HS-5 (cell line): Measurements from ENCODE around the gene GSTM1.

ENCODE experiments used
- DNase-seq: peaks from one replicate; pipeline ENCODE4 v3.0.0-alpha.2; 2012; ENCODE audit warnings: low read depth

Gene GSTM1

DNA sequence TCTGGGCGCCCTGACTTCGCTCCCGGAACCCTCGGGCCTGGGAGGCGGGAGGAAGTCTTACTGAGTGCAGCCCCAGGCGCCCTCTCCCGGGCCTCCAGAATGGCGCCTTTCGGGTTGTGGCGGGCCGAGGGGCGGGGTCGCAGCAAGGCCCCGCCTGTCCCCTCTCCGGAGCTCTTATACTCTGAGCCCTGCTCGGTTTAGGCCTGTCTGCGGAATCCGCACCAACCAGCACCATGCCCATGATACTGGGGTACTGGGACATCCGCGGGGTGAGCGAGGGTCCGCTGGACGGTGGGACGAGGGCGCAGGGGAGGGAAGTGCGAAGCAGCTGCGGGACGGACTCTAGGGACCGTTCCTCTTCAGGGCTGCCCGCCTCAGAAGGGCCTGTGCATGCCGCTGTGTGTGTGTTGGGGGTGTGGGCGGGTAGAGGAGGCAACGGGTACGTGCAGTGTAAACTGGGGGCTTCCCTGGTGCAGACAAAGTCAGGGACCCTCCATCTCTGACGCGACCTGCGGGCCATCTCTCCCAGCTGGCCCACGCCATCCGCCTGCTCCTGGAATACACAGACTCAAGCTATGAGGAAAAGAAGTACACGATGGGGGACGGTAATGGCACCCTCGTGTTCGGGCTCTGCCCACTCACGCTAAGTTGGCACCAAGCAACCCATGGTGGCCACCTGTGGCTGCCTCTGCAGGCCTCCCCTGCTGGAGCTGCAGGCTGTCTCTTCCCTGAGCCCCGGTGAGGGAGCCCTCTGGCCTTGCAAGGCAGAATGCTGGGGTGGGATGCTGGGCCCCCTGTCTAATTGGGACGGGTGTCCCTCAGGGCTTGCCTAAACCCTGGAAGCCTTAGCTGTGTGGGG lies at the start of gene GSTM1:
GSTM1 (plus strand) TSS at position 177 of the 859 bp plus-strand sequence; CDS start at position 234, 57 bp downstream.
- no peak for DNase-seq

DNA sequence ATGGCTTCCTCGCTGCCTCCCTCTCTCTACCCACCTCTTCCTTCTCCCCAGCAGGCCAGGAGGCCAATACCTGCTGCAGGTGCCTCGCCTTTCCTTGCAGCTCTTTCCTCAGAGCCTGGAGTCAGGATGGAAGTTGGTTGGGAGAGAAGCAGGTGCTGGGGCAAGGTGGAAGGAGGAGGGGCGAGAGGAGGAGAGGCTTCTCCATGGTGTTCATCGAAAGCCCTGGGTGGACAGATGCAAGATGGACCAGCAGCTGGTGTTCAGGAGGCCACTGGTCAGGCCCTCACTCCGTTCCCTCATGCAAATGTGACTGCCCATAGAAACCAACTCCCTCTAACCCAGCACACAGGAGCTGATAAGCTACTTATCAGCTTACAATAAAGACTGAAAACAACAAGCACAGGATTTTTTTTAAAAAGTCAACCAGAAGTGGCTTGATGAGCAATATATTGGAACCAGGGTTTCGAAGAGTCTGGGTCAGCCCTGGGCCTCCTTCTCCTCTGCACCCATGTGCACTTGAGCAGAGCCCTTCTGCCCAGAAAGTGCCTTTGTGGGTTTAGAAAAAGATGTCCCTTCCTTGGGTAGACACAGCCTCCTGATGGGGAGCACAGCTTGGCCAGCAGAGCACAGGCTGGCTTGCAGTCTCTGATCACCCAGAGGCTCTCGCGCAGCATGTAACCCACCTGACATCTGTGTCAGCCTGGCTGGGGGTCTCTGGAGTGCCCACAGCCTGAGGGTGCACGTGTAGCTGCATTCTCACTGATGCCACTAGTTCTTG lies 48.4 kb upstream of the GSTM1 start:
- no peak for DNase-seq

DNA sequence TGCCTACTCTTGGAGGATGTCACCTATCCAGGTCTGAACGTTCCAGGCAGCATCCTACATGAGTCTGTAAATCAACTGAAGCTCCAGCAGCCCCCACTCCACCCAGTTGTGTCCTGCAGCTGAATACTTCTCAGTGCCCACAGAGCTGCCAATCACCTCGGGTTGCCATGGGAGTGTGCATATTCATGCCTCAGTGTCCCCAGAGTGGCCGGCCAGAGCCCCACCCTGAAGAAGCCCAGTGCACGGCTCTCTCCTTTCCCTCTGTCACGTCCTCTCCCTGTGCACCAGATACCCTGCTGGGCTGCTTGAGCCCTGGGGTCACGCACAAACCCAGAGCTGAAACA lies 47.8 kb upstream of the GSTM1 start:
- no peak for DNase-seq

DNA sequence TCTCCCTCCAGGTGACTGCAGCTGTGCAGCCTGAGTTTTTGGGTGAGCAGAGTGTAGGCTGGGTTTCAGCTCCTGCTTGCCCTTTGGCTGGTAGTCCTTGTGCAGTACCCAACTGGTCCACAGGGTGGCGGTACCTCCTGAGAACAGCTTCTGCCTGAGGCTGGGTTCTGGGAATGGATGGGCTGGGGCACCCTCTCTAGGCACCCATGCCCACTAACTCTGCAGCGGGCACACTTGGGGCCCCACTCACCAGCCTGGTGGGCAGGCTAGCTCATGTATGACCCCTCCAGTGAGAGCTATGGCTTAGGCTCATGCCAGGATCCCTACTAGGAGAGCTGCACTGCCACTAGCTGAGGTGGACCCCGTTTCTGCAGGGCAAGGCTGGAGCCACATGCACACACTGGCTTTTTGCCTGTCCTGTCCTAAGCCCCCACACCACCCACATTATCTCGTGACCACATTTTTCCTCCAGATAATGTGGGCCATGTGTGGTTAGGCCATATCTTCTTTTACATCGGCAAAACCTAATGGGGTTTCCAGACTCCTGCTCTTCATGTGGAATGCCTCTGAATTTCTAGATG lies 47.2 kb upstream of the GSTM1 start:
- no peak for DNase-seq

DNA sequence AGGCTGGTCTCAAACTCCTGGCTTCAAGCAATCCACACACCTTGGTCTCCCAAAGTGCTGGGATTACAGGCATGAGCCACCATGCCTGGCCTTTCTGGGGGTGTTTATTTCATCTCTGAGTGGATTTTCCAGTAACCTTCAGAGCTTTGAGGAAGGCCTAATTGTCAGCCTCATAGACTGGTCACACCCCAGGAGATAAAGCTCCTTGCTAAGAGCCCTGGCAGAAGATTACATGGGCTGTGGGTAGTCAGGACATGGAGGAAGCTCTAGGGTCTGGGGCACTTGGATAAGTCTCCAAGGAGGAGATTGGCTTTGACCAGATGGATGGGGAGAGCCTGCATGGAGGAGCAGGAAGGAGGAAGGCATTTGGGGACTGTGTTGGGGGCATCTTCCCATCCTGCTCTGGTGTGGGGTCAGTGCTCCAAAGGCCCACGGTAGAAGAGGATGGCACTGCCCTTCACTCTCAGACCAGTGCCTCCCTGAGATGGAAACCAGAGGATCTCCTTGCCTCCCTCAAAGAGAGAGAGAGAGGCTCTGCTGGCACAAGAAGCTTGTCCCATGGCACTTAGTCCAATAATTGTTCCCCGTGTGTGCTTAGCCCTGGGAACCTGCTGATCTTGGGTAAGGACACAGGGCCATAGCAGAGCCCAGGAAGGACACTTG lies 46.4 kb upstream of the GSTM1 start:
- no peak for DNase-seq

DNA sequence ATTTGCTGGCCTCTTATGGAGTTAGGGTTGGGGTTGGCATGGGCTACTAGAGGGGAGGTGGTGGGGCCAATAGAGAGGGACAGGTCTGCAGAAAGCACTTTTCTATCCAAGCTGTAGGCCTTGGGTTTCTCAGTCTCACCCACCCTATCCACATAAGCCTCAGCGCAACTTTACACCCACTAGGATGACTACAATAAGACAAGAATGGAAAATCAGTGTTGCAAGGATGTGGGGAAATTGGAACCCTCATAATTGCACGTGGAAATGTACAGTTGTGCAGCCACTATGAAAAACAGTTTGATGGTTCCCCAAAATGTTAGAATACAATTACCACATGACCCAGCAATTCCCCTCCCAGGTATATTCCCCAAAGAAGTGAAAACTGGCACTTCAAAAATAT lies 45.8 kb upstream of the GSTM1 start:
- DNase-seq = no peak

DNA sequence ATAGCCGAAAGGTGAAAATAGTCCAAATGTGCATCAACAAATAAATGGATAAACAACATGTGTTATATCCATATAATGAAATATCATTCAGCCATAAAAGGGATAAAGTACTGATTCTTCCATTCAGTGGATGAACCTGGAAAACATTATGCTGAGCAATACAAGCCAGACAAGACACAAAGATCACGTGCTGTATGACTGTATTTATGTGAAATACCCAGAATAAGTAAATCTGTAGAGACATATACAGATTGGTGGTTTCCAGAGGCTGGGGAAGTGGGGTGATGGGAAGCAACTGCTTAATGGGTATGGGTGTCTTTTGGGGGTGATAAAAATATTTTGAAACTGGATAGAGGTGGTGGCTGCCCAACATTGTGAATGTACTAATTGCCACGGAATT lies 45.0 kb upstream of the GSTM1 start:
- no peak for DNase-seq

DNA sequence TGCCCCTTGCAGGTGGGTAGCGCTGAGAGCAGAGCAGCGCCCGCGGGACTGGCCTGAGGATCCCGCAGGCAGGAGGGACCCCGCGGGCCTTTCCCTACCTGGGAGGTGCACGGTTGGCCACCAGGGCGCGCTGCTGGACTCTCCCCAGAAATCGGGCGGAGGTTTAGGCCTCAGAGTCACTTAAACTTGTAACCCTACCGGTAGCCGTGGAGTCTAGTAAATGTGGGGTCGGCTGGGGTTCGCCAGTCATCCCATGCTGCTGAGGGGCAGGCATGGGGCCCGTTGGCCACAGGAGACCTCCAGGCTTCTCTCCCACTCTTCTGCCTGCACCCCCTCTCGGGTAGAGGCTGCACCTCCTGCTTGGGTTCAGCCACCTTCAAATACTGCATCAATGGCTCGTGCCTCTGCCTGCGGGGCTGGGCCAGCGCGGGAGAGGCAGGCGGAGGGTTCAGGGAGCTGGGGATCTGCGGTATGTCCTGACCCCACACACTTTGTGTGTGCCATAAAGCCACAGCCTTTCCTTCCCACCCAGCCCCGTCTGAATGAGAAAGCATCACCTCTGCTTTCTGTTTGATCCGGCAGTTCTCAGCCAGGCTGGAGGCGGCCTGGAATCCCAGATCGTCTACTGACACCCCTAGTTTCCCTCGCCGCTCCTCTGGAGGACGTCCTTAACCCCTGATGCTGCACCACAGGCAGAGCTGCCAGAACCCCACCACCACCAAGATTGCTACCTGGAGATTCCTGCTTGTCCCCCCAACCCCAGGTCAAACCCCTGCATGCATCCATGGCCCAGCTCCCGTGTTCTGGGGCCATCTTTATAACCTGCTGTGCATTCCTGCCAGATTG lies 44.0 kb upstream of the GSTM1 start:
- DNase-seq = no peak

DNA sequence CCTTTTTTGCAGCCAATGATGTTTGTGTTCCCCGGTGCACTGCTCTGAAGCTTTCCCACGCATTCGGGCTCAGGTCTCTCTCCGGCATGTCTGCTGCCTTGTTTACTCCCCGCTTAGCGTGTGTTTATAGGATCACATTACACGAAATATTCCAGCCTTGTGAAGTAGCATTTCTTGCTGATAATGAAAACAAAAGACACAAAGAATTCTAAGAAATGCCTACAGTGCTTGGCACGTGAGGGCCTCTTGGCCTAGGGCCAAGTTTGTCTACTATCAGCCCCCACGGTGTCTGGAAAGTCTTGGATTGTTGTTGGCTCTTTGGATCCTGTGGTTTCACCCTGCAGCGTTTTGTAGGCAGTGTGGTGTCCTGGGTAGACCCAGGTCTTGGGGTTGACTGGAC lies 42.9 kb upstream of the GSTM1 start:
- DNase-seq = no peak

DNA sequence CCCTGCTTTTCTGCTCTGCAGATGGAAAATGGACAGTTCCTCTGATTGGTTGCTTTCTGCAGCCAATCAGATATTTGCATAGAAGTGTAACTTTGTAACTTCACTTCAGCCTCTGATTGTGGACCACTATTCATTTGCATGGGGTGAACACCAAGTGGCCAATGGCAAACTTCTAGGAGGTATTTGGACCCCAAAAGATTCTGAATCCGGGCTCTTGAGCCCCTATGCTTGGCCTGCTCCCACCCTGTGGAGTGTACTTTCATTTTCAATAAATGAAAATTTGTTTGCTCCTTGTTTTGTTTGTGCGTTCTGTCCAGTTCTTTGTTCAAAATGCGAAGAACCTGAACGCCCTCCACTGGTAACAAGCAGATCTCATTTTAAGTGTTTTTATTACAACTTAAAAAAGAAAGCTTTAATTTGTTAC lies 38.1 kb upstream of the GSTM1 start:
- no peak for DNase-seq

DNA sequence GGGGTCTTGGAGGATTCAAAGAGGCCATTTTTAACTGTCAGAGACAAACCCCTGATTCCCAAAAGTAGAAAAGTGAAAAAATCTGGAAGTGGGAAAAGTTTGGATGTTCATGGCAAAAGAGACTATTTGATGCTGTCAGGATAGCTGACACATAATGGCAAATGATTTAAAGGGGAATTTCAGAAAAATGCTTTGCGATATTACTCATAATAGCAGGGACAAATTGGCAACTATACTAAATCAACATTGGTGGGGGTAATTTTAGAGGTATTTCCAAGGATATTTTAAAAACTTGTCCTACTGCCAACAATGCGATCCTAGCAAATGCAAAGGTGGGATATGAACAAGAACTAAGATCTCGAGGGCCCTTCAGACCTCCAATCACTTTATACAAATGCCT lies 37.0 kb upstream of the GSTM1 start:
- no peak for DNase-seq

DNA sequence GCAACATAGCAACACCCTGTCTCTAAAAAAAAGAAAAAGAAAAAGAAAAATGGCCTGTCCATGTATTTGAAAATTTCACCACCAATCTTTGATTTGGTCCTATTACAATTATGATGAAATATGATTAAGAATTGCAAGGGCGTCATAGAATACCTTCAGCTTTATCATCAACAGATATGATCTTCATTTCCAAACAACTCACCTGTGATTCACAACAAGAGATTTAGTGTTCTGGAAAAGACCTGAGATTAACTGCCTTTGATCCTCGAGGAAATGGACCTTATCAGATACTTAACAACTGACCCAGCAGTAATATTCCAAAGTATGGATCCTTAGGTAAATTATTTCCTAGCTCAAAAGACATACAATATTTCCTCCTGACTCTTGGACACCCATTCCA lies 35.2 kb upstream of the GSTM1 start:
- no peak for DNase-seq

DNA sequence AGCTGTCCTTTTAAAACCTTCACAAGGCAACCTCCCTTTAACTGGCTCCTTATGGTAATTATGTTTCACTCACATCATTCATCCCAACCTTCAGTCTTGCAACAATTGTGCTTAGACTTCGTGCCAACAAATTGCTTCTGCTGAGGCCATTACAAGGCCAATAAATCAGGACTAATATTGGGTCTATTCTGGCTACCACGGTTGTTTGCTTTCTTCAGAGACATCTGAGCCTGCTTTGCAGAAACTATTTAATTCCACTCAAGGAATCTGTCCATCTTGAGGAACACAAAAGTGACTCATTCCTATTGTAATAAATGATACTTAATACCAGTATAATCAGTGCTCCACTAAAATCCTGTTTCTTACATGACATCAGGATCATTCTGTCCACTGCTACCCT lies 34.3 kb upstream of the GSTM1 start:
- no peak for DNase-seq

DNA sequence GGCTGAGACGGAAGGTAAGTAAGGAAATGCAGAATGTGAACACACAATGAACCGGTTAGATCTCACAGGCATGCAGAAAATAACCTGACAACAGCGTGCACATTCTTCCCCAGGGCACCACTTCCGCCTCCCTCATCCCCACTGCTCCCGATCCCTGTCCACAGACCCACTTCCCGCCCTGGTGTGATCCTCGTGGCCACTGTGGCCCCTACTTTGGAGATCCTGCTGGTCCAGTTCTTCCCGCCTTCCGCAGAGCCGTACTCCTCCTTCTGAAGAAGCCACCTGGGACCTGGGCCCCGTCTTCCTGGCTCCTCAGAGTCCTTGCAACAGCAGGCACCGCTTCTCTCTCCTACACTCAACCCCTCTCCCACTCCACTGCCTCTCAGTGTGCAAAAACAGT lies 33.1 kb upstream of the GSTM1 start:
- DNase-seq = no peak

DNA sequence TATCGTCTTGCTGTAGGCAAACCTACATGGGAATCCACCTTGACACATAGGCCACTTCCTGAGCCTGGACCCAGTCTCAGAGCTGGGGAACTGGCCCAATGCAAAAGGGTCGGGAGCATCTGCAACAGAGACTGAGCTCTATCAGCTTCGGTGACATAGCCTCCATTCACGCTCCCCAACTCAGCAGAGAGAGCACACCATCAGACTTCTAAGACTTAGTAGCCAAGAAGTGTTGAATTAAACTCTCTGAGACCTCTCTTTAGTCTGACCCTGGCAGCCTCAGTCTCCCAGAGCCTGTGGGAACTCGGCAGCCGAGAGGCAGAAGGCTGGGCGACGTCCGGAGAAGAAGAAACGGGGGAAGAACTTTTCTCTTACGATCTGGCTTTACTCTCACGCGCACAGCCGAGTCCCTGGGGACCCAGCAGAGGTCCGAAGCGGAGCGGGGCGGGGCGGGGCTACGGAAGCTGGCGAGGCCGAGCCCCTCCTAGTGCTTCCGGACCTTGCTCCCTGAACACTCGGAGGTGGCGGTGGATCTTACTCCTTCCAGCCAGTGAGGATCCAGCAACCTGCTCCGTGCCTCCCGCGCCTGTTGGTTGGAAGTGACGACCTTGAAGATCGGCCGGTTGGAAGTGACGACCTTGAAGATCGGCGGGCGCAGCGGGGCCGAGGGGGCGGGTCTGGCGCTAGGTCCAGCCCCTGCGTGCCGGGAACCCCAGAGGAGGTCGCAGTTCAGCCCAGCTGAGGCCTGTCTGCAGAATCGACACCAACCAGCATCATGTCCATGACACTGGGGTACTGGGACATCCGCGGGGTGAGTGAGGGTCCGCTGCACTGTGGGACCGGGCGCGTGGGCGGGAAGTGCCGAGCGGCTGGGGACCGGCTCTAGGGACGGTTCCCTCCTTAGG lies 31.8 kb upstream of the GSTM1 start, which contains the start of gene GSTM4:
GSTM4 (plus strand) TSS at position 485 of the 905 bp plus-strand sequence; CDS start at position 776, 291 bp downstream.
- no peak for DNase-seq

DNA sequence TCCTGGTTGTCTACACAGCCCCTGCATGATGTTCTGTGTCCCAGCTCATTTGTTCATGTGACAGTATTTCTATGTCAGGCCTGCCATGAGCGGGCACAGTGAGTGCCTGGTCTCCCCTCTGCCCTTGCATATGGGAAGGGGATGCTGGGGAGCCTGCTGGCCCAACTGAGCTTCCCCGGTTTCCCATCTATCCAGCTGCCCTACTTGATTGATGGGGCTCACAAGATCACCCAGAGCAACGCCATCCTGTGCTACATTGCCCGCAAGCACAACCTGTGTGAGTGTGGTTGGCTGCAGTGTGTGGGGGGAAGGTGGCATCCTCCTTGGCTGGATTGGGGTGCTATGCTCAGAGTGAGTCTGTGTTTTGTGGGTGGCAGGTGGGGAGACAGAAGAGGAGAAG lies 30.2 kb upstream of the GSTM1 start:
- no peak for DNase-seq

DNA sequence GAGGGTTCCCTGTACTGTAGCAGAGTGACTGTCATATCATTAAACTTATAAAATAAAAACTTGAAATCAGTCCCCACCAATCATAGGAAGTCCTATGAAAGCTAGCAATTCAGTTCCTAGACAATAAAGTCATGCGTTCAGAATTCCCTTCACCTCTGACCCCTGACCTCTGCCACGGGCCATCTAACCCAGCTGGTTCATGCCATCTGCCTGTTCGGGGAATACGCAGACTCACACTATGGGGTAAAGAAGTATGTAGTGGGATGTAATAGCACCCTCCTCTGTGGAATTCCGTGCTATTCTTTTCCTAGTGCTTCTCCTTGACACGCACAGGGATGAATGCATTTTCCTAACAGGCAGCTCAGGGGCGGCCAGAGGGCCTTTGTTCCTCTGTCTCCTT lies 29.6 kb upstream of the GSTM1 start:
- DNase-seq = no peak

DNA sequence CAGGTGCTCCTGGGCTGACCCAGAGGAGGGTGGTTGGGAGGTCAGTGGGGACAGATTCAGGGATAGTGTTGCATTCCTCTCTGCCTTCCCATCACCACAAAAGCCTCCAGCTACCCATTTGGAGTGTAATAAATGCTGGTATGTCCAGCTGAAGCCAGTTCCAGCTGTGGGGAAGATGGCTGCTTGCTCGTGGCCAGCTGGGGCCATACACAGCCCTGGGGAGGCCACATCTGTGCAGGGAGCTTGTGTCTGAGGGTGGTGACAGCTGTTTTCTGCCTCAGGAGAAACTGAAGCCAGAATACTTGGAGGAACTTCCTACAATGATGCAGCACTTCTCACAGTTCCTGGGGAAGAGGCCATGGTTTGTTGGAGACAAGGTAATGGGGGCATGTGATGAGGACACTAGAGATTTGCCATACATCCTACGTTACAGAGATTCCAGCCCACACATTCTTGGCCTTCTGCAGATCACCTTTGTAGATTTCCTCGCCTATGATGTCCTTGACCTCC lies 29.0 kb upstream of the GSTM1 start:
- no peak for DNase-seq

DNA sequence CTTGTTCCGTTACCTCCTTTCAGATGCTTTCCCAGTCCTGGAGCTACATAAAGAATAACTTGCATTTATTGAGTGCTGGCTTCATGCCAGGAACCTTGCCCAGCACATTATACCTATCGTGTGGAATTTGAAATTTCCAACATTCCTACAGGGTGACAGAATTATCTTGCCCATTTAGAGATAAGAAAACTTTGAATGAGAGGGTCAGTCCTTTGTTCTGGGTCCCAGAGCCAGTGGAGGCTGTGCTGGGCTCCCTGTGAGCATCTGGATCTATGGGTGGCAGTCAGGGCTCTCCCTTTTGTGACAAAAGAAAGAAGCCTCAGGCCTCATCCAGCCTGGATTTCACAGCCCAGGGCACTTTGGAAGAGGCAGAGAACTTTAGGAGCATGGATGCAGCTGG lies 28.5 kb upstream of the GSTM1 start:
- DNase-seq = no peak

DNA sequence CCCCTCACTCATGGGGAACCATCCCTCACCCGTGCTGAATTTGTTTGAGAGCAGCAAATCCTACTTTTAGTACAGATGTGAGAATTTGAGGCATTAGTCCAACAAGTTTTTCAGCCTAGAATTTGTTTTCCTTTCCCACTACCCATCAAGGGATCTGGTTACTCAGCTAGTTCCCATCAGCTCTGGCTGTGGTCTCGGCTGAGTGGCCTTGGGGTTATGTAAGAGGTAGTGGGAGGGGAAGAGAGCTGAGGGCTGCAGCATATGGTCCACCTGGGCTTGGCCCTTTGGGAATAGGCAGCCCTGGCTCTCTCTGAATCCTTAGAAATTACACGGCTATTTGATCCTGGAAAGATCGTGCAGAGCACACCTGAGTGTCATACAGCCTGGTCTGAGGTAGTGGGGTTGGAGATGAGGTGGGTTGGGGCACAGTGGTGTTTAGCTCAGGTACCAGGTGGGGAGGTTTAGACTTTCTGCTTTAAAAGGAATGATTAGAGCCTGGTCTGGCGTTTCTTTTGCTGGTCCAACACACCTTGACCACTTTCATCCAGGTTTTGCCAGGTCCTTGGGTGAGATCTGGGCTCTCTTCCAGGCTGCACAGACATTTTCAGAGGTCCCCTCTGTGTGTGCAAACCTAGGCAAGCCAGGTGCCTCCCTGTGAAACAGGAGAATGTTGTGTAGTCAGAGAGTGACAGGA lies 27.5 kb upstream of the GSTM1 start:
- no peak for DNase-seq
